Measurements from ENCODE around the gene PSMB10.
A peak's percentile ranks its signal among the peaks of the same experiment; 100 is the strongest.

DNA sequence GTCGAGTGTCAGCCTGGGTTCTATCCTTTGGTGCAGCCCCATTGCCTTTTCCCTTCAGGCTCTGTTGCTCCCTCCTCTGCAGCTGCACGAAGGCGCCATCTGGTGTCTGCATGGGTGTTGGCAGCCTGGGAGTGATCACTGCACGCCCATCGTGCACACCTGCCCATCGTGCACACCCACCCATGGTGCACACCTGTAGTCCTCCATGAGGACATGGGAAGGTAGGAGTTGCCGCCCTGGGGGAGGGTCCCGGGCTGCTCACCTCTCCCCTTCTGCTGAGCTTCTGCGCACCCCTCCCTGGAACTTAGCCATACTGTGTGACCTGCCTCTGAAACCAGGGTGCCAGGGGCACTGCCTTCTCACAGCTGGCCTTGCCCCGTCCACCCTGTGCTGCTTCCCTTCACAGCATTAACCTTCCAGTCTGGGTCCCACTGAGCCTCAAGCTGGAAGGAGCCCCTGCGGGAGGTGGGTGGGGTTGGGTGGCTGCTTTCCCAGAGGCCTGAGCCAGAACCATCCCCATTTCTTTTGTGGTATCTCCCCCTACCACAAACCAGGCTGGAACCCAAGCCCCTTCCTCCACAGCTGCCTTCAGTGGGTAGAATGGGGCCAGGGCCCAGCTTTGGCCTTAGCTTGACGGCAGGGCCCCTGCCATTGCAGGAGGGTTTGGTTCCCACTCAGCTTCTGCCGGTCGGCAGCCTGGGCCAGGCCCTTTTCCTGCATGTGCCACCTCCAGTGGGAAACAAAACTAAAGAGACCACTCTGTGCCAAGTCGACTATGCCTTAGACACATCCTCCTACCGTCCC, 7.9 kb downstream of the PSMB10 start:
- peak; percentile 65 to 70 (median 68) for TF ChIP-seq POLR2AphosphoS5 (IDR thresholded peaks at IDR 0.05)
- TF ChIP-seq POLR2A (IDR thresholded peaks at IDR 0.05), result no peak
